ENCODE data around the gene POLR2C. TPM values are rescaled to one million over a fixed set of nuclear protein-coding genes. Genes with fewer than 3 reads are reported as not detected.

POLR2C gene
- total and polyA plus RNA-seq, 2 of the 13 experiments (the other 11 are each of a cell fraction or from before 2014, with no cell fraction given), result 104 to 216 TPM

DNA sequence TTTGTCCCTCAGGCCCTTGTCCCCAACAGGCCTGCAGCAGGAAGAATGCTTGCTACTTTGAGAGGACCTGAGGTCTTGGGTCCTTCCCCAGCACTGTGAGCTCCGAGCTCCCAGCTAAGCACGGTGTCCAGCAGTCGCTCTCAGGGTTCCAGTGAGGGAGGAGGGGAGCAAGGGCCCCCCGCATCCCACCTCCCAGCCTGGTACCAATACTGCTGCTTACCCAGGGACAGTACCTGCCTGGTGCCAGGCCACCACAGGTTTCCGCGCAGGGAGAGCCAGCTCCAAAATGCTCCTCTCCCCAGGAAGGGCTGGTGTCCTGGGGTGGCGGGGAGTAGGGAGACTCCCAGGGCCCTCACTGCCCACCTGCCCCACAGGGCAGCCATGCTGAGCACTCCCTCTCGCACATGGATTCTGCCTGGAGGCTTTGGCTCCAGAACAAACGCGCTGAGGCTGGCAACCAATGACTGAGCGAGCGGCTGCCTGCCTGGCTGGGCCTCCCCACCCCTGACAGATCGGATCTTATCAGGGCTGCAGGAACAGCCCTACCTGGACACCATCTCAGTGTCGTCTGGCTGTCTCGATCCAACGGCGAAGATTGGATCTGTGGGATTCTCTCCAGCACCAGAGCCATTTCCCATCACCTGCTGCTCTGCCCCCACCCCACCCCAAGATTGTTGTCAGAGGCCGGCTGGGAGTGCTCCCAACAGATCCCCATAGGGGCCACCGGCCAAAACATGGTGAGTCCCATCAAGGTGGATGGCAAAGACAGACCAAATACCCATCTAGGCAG lies 21.4 kb downstream of the POLR2C start (continued):
- TF ChIP-seq, protein P1, sequence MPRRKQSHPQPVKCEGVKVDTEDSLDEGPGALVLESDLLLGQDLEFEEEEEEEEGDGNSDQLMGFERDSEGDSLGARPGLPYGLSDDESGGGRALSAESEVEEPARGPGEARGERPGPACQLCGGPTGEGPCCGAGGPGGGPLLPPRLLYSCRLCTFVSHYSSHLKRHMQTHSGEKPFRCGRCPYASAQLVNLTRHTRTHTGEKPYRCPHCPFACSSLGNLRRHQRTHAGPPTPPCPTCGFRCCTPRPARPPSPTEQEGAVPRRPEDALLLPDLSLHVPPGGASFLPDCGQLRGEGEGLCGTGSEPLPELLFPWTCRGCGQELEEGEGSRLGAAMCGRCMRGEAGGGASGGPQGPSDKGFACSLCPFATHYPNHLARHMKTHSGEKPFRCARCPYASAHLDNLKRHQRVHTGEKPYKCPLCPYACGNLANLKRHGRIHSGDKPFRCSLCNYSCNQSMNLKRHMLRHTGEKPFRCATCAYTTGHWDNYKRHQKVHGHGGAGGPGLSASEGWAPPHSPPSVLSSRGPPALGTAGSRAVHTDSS (CRISPR knock-in tag; conservative IDR thresholded peaks at IDR 0.05), result no peak
- TF ChIP-seq ZNF296 (CRISPR knock-in tag; conservative IDR thresholded peaks at IDR 0.05), result no peak
- no peak for TF ChIP-seq NR2F6 (IDR thresholded peaks at IDR 0.05)
- TF ChIP-seq NR2F6 (CRISPR knock-in tag; IDR thresholded peaks at IDR 0.05), result no peak
- TF ChIP-seq SRSF1 (optimal IDR thresholded peaks at IDR 0.05; ENCODE audit: low read depth, low read length), result no peak
- no peak for TF ChIP-seq ZMYM4 (CRISPR knock-in tag; IDR thresholded peaks at IDR 0.05)
- TF ChIP-seq KLF15 (CRISPR knock-in tag; IDR thresholded peaks at IDR 0.05; ENCODE audit: borderline replicate concordance), result no peak
- TF ChIP-seq HDAC2 (CRISPR knock-in tag; IDR thresholded peaks at IDR 0.05), result no peak
- TF ChIP-seq SP4 (CRISPR knock-in tag; IDR thresholded peaks at IDR 0.05), result 0 out of 2 replicates have a peak, but pooled peaks have one; percentile 41
- no peak for TF ChIP-seq ZNF737 (CRISPR knock-in tag; IDR thresholded peaks at IDR 0.05; ENCODE audit: borderline replicate concordance)
- no peak for TF ChIP-seq SRF (IDR thresholded peaks at IDR 0.05; ENCODE audit: low read depth, low read length)
- no peak for TF ChIP-seq CREB1 (IDR thresholded peaks at IDR 0.05)
- TF ChIP-seq CREB1 (CRISPR knock-in tag; IDR thresholded peaks at IDR 0.05), result no peak
- TF ChIP-seq AKAP8 (CRISPR knock-in tag; IDR thresholded peaks at IDR 0.05), result no peak
- peak in 1 of 2 experiments; percentile 22; a peak in 1 of 4 replicates for TF ChIP-seq POLR2A (IDR thresholded peaks at IDR 0.05; ENCODE audit: insufficient read depth in 1 of 2, low read depth in 2 of 2, low read length in 2 of 2)
- TF ChIP-seq MTF1 (CRISPR knock-in tag; IDR thresholded peaks at IDR 0.05), result no peak
- TF ChIP-seq KAT7 (CRISPR knock-in tag; IDR thresholded peaks at IDR 0.05; ENCODE audit: borderline replicate concordance), result no peak
- no peak for TF ChIP-seq SNAI1 (CRISPR knock-in tag; IDR thresholded peaks at IDR 0.05; ENCODE audit: borderline replicate concordance)
- TF ChIP-seq, protein P2, sequence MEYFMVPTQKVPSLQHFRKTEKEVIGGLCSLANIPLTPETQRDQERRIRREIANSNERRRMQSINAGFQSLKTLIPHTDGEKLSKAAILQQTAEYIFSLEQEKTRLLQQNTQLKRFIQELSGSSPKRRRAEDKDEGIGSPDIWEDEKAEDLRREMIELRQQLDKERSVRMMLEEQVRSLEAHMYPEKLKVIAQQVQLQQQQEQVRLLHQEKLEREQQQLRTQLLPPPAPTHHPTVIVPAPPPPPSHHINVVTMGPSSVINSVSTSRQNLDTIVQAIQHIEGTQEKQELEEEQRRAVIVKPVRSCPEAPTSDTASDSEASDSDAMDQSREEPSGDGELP (IDR thresholded peaks at IDR 0.05; ENCODE audit: borderline replicate concordance, low read depth), result no peak
- TF ChIP-seq, protein P3, sequence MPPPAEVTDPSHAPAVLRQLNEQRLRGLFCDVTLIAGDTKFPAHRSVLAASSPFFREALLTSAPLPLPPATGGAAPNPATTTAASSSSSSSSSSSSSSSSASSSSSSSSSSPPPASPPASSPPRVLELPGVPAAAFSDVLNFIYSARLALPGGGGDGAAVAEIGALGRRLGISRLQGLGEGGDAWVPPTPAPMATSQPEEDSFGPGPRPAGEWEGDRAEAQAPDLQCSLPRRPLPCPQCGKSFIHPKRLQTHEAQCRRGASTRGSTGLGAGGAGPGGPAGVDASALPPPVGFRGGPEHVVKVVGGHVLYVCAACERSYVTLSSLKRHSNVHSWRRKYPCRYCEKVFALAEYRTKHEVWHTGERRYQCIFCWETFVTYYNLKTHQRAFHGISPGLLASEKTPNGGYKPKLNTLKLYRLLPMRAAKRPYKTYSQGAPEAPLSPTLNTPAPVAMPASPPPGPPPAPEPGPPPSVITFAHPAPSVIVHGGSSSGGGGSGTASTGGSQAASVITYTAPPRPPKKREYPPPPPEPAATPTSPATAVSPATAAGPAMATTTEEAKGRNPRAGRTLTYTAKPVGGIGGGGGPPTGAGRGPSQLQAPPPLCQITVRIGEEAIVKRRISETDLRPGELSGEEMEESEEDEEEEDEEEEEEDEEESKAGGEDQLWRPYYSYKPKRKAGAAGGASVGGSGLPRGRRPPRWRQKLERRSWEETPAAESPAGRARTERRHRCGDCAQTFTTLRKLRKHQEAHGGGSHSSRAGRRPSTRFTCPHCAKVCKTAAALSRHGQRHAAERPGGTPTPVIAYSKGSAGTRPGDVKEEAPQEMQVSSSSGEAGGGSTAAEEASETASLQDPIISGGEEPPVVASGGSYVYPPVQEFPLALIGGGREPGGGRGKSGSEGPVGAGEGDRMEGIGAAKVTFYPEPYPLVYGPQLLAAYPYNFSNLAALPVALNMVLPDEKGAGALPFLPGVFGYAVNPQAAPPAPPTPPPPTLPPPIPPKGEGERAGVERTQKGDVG (CRISPR knock-in tag; IDR thresholded peaks at IDR 0.05; ENCODE audit: borderline replicate concordance), result 0 out of 2 replicates have a peak, but pooled peaks have one; percentile 74
- no peak for TF ChIP-seq ZNF160 (CRISPR knock-in tag; IDR thresholded peaks at IDR 0.05)
- TF ChIP-seq ZNF619 (CRISPR knock-in tag; IDR thresholded peaks at IDR 0.05), result 0 out of 2 replicates have a peak, but pooled peaks have one; percentile 32
- TF ChIP-seq, protein P4, sequence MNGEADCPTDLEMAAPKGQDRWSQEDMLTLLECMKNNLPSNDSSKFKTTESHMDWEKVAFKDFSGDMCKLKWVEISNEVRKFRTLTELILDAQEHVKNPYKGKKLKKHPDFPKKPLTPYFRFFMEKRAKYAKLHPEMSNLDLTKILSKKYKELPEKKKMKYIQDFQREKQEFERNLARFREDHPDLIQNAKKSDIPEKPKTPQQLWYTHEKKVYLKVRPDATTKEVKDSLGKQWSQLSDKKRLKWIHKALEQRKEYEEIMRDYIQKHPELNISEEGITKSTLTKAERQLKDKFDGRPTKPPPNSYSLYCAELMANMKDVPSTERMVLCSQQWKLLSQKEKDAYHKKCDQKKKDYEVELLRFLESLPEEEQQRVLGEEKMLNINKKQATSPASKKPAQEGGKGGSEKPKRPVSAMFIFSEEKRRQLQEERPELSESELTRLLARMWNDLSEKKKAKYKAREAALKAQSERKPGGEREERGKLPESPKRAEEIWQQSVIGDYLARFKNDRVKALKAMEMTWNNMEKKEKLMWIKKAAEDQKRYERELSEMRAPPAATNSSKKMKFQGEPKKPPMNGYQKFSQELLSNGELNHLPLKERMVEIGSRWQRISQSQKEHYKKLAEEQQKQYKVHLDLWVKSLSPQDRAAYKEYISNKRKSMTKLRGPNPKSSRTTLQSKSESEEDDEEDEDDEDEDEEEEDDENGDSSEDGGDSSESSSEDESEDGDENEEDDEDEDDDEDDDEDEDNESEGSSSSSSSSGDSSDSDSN (CRISPR knock-in tag; IDR thresholded peaks at IDR 0.05), result no peak; the same call in none of the 2 replicates
- 0 out of 2 replicates have a peak, but pooled peaks have one; percentile 69 for TF ChIP-seq ZNF839 (CRISPR knock-in tag; IDR thresholded peaks at IDR 0.05; ENCODE audit: borderline replicate concordance)
